MM.1S (cell line): ENCODE data around the gene OLFML1.

ENCODE experiments used
- DNase-seq: peaks from one replicate; pipeline ENCODE4 v3.0.0-alpha.2; 2015
- H2AFZ ChIP-seq: fragments of 300-600 bp; sonication (generic); 2 replicates; pipeline ENCODE4 v1.6.0; 2016; ENCODE audit warnings: antibody characterized with exemption, low read length
- H3F3A ChIP-seq: fragments of 300-600 bp; sonication (generic); 2 replicates; pipeline ENCODE4 v1.6.1; 2016; ENCODE audit warnings: mild to moderate bottlenecking, antibody characterized with exemption, low read length, moderate library complexity, mixed read lengths; ENCODE audit not compliant: insufficient read depth
- H3K27ac ChIP-seq: fragments of 300-600 bp; sonication (generic); 2 replicates; pipeline ENCODE4 v1.5.1; 2016; ENCODE audit warnings: mild to moderate bottlenecking, low read length
- H3K27me3 ChIP-seq: fragments of 300-600 bp; sonication (generic); replicated peaks from 2 replicates; pipeline ENCODE4 v1.6.0; 2016; ENCODE audit warnings: low read length; ENCODE audit not compliant: insufficient read depth
- H3K36me3 ChIP-seq: fragments of 300-600 bp; sonication (generic); replicated peaks from 2 replicates; pipeline ENCODE4 v1.6.1; 2016; ENCODE audit warnings: mild to moderate bottlenecking, low read length, mixed read lengths; ENCODE audit not compliant: insufficient read depth
- H3K4me1 ChIP-seq: fragments of 300-600 bp; sonication (generic); 2 replicates; pipeline ENCODE4 v1.6.1; 2016; ENCODE audit warnings: low read length, mixed read lengths
- H3K4me2 ChIP-seq: fragments of 300-600 bp; sonication (generic); 2 replicates; pipeline ENCODE4 v1.6.0; 2016; ENCODE audit warnings: low read depth, low read length
- H3K4me3 ChIP-seq: fragments of 300-600 bp; sonication (generic); 2 replicates; pipeline ENCODE4 v1.5.1; 2016; ENCODE audit warnings: low read length, mixed read lengths
- H3K79me2 ChIP-seq: fragments of 300-600 bp; sonication (generic); 2 replicates; pipeline ENCODE4 v1.6.1; 2016; ENCODE audit warnings: mixed run types, low read length, mixed read lengths
- H3K9ac ChIP-seq: fragments of 300-600 bp; sonication (generic); 2 replicates; pipeline ENCODE4 v1.6.1; 2016; ENCODE audit warnings: low read length, mixed read lengths
- H3K9me2 ChIP-seq: fragments of 300-600 bp; sonication (generic); replicated peaks from 2 replicates; pipeline ENCODE4 v1.6.1; 2016; ENCODE audit warnings: mild to moderate bottlenecking, low read length, mixed read lengths; ENCODE audit not compliant: insufficient read depth
- H3K9me3 ChIP-seq: fragments of 300-600 bp; sonication (generic); replicated peaks from 2 replicates; pipeline ENCODE4 v1.6.1; 2016; ENCODE audit warnings: mild to moderate bottlenecking, low read length, mixed read lengths; ENCODE audit not compliant: insufficient read depth
- H4K20me1 ChIP-seq: fragments of 300-600 bp; sonication (generic); 2 replicates; pipeline ENCODE4 v1.6.1; 2016; ENCODE audit warnings: mild to moderate bottlenecking, low read length, moderate library complexity, mixed read lengths; ENCODE audit not compliant: insufficient read depth
- EZH2 ChIP-seq: fragments of 300-600 bp; sonication (generic); optimal IDR thresholded peaks from 2 replicates; pipeline ENCODE3; 2017; ENCODE audit warnings: low read depth, mild to moderate bottlenecking, antibody characterized with exemption, low read length, mixed read lengths
- EZH2phosphoT487 ChIP-seq: fragments of 300-600 bp; sonication (generic); IDR thresholded peaks from 2 replicates; pipeline ENCODE4 v1.6.1; 2018; ENCODE audit warnings: antibody characterized with exemption, low read length
- TF ChIP-seq, protein P1 (sequence below): fragments of 300-600 bp; sonication (generic); IDR thresholded peaks from 2 replicates; pipeline ENCODE4 v1.5.1; 2016; ENCODE audit warnings: antibody characterized with exemption, low read length, mixed read lengths

Gene OLFML1

DNA sequence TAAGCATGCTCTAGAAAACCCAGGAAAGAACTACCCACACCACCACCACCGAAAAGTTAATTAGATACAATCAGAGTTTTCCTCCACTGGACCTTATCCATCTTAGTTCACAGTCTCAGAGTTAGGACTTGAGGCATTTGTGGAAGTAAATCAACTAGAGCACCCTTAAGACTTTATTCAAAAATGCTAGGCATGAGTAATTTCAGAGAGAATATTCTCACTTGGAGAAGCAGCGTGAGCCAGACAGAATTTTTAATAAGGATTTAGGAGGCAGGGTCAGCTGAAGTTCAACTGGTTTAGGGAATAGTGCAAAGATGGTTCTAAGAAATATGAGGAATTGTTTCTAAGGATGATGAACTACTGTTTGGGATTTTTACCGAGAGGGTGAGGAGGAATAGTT, 1.2 kb upstream of the OLFML1 start:
- no peaks in the 10 kb centered on the region for H3K4me1 ChIP-seq
- no peaks in the 10 kb centered on the region for H3K79me2 ChIP-seq
- H3K36me3 ChIP-seq = no peaks in the 10 kb centered on the region
- no peak for DNase-seq
- H3K9me2 ChIP-seq = no peaks in the 10 kb centered on the region
- H3K4me2 ChIP-seq = no peak overlapping the region
- TF ChIP-seq, protein P1, sequence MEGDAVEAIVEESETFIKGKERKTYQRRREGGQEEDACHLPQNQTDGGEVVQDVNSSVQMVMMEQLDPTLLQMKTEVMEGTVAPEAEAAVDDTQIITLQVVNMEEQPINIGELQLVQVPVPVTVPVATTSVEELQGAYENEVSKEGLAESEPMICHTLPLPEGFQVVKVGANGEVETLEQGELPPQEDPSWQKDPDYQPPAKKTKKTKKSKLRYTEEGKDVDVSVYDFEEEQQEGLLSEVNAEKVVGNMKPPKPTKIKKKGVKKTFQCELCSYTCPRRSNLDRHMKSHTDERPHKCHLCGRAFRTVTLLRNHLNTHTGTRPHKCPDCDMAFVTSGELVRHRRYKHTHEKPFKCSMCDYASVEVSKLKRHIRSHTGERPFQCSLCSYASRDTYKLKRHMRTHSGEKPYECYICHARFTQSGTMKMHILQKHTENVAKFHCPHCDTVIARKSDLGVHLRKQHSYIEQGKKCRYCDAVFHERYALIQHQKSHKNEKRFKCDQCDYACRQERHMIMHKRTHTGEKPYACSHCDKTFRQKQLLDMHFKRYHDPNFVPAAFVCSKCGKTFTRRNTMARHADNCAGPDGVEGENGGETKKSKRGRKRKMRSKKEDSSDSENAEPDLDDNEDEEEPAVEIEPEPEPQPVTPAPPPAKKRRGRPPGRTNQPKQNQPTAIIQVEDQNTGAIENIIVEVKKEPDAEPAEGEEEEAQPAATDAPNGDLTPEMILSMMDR = no peak
- TF ChIP-seq EZH2 (no peak), EZH2phosphoT487 (no peak)
- H3K27me3 ChIP-seq = no peaks in the 10 kb centered on the region
- no peak overlapping the region for H3K4me3 ChIP-seq
- H2AFZ ChIP-seq = no peak overlapping the region
- H3K27ac ChIP-seq = no peak overlapping the region
- no peaks in the 10 kb centered on the region for H3K9me3 ChIP-seq
- no peaks in the 10 kb centered on the region for H3F3A ChIP-seq
- no peak overlapping the region for H3K9ac ChIP-seq
- H4K20me1 ChIP-seq = no peaks in the 10 kb centered on the region

DNA sequence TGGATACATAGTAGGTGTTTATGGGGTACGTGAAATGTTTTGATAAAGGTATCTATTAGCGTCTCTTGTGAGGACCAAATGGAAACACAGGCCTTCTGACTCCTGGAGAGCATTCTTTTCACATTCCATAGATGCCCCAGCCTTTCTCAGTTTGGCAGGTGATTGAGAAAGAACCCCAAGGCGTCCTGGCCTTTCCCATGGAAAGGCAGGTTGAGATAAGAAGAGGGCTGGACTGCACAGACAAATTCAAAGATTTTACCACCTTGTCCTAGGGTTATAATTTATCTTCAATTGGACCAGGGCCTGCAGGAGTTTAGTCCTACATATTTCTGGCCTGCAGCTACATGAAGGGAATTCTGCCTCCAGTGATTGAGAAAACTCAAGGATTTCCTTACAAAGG, 661 bp upstream of the OLFML1 start:
- H3K9me3 ChIP-seq = no peaks in the 10 kb centered on the region
- TF ChIP-seq, protein P1 = no peak
- TF ChIP-seq EZH2 = no peak
- TF ChIP-seq EZH2phosphoT487 = no peak

DNA sequence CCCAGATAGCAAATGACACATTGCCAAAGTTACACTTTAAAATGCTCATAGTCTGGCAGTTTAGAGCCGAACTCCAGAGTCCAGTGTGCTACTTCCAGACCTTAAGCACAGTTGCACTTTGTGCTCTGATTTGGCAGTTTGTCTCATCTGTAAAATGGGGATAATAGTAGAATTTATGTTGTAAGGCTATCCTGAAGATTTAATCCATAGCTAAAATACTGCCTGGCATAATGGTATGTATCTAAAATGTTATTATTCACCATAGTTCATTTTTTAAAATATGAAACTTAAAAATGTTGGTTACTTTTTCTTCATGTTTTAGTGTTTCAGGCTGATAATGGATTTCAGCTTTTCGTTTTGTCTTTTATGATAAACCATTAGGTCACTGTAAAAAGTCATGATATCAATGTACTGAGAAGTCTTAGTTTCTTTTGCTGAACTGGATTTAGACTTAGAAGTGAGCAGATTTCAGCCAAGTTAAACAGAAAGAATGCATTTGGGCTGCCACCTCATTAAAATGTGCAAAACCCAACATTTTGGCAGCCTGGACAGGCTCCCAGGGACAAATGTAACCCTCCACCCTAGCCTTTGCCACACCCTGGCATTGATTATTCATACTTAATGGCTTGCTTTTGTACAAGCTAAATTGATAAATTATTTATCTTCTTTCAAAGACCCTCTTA, 933 bp downstream of the OLFML1 start:
- no peaks in the 10 kb centered on the region for H3K27me3 ChIP-seq
- H3K36me3 ChIP-seq = no peaks in the 10 kb centered on the region
- DNase-seq = no peak
- H3K9me3 ChIP-seq = no peaks in the 10 kb centered on the region
- no peak overlapping the region for H3K27ac ChIP-seq
- H3K4me1 ChIP-seq = no peaks in the 10 kb centered on the region
- H3K79me2 ChIP-seq = no peaks in the 10 kb centered on the region
- H3F3A ChIP-seq = no peaks in the 10 kb centered on the region
- TF ChIP-seq EZH2phosphoT487 = no peak
- TF ChIP-seq, protein P1 = no peak
- TF ChIP-seq EZH2 = no peak
- H3K4me3 ChIP-seq = no peak overlapping the region
- no peak overlapping the region for H2AFZ ChIP-seq
- H3K9ac ChIP-seq = no peak overlapping the region
- no peaks in the 10 kb centered on the region for H4K20me1 ChIP-seq
- no peak overlapping the region for H3K4me2 ChIP-seq
- H3K9me2 ChIP-seq = no peaks in the 10 kb centered on the region

More for the DNA sequence above, 661 bp upstream of the OLFML1 start:
- Histone ChIP-seq H2AFZ (no peak overlapping the region), H3K79me2 (no peaks in the 10 kb centered on the region), H4K20me1 (no peaks in the 10 kb centered on the region), H3K4me1 (no peaks in the 10 kb centered on the region), H3K27ac (no peak overlapping the region), H3K27me3 (no peaks in the 10 kb centered on the region), H3F3A (no peaks in the 10 kb centered on the region), H3K9me2 (no peaks in the 10 kb centered on the region), H3K4me2 (no peak overlapping the region), H3K4me3 (no peak overlapping the region), H3K9ac (no peak overlapping the region), H3K36me3 (no peaks in the 10 kb centered on the region)
- DNase-seq = no peak
